Embryonic facial prominence (tissue), 1 donor: ENCODE data around the gene TRMT11.
"Not testable (repeated sequence)": the region's sequence is repeated elsewhere in the genome, so short reads cannot be mapped to it uniquely, and the experiment has no call there.

ENCODE experiments used
- DNase-seq: peaks from one replicate; pipeline ENCODE4 v3.0.0-alpha.2; 2016; ENCODE audit errors: extremely low spot score

The TRMT11 gene

GRCh38 chr6:125986301-125987025 lies at the start of gene TRMT11:
Gene TRMT11 (plus strand): TSS chr6:125986540. CDS start chr6:125986551, 11 bp downstream.
- peak; percentile 77 for DNase-seq

DNA sequence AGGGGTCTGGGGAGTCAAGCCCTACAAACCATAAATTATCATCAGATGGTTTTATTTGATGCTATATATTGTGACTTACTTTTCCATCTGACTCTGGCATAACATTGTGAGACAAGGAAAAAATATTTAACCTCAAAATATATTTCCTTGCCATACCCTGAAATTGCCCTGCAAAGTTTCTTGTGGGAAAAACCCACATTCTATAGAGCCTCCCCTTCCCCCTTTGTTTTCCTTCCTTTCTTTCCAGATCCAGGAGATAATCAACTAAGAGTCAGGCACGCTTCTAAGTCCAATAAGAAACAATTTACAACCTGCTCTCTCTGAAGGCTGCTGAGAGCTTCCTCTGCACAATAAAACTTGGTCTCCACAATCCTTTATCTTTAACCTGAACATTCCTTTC lies 47.3 kb upstream of the TRMT11 start:
- DNase-seq, result no peak

DNA sequence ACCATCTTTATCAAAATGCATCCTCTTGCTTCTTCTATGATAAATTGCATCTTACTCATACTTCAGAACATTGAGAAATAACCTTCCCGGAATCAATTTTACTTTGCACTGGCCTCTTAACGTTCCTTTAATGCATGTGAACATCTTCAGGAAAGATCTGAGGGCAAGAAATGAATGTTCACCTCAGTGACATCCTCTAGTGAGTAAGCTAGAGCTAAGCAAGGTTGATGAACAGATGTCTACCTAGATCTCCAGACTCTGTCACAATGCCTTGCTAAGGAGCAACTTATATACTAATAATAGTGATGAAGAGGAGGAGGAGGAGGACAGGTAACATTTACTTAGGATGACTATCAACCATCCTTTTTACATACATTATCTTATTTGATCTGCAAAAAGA lies 46.5 kb upstream of the TRMT11 start:
- no peak for DNase-seq

GRCh38 chr6:125940247-125941041 lies 45.9 kb upstream of the TRMT11 start:
- no peak for DNase-seq

- DNase-seq, result no peak
Observed at GRCh38 chr6:125942672-125943527, 43.4 kb upstream of the TRMT11 start.

- DNase-seq, result no peak
Observed at GRCh38 chr6:125943528-125944433, 42.6 kb upstream of the TRMT11 start.

GRCh38 chr6:125944434-125944816 lies 41.9 kb upstream of the TRMT11 start:
- DNase-seq, result no peak

GRCh38 chr6:125944896-125945295 lies 41.4 kb upstream of the TRMT11 start:
- DNase-seq, result no peak

GRCh38 chr6:125945378-125946141 lies 40.8 kb upstream of the TRMT11 start:
- DNase-seq, result no peak

DNA sequence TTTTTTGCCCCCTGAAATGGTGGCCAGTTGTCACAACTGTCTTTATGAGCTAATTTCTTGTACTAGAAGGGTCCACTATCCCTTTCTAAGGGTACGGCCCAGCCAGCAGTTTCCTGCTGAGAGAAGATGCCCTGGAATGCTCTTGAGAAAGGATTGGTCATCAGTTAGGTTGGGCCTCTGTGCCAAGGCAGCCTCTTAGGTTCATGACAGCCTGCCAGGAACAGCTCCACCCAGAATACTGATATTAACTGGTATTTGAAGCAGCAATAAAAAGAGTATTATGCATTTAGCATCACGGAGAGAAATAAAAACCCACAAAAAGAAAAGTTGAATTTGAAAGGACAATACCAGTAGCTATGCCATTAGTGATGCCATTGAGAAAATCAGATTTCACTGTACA lies 38.7 kb upstream of the TRMT11 start:
- no peak for DNase-seq

DNA sequence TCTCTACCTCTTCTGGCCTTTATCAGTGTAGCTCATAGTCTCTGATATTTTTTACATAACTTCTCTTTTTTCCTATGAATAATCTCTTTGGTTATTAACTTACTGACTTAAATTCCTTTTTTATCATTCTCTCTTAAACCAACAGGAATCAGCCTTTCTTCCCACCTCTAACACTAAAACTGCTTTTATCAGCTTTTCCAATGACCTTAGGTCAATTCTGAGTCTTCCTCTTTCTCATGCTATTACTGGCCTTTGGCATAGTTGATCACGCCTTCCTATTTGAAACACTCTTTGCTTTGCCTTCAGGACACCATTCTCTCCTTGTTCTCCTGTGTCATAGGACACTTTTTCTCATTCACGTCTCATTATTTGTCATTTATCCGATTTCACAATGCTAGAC lies 37.9 kb upstream of the TRMT11 start:
- DNase-seq, result no peak

GRCh38 chr6:125949069-125949468 lies 37.3 kb upstream of the TRMT11 start:
- DNase-seq, result no peak

DNA sequence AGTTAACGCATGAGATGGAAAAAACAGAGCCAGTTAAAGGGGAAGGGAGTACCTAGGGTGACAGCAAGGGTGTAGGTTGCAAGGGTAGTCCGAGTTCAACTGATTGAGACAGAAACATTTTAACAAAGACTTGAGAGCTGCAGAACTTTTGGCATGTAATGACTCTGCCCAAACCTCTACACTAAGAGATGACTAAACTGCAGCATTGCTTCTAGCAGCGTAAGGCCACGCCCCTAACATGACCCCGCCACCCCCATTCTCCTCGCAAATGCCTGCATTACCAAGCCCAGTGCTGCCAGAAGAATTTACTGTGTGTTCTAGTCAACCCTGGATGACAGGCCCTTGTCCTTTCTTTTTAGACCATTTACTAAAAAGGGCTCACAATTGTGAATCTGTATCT lies 36.0 kb upstream of the TRMT11 start:
- no peak for DNase-seq

- not testable (repeated sequence) for DNase-seq
Observed at GRCh38 chr6:125950716-125951115, 35.6 kb upstream of the TRMT11 start.

DNA sequence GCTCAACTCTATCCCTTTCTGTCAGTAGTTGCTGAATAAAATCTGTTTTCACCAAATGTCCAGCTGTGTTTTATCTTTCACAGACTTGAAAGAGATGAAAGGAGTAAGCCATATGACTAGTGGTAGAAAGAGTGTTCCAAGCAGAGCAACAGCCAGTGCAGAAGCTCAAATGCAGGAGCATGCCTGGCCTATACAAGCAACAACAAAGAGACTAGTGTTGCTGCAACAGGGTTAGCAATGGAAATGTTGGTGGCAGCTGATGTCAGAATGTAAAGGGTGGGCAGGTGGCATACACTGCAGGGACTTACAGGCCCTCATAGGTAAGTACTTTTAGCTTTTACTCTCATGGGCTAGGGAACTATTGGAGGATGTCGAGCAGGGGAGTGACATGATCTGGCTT lies 35.0 kb upstream of the TRMT11 start:
- no peak for DNase-seq

- DNase-seq, result no peak
Observed at GRCh38 chr6:125952764-125953501, 33.4 kb upstream of the TRMT11 start.

DNA sequence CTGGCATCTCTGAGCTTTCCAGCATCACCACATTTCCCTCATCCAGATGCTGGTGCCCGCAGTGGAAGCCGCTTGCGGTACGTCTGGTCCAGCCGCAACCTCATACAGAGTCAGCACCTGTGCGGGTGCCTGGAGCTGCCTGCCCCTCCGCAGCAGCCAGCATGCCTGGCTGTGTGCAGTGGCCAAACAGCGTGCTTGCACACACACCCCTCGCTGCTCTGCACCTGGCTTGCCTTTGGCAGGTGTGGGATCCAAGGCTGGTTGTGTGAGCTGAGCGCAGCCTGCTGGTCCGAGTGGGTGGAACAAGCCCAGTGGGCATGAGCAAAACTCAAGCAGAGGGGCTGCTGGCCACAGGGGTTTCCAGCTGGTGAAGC lies 32.9 kb upstream of the TRMT11 start:
- no peak for DNase-seq

DNA sequence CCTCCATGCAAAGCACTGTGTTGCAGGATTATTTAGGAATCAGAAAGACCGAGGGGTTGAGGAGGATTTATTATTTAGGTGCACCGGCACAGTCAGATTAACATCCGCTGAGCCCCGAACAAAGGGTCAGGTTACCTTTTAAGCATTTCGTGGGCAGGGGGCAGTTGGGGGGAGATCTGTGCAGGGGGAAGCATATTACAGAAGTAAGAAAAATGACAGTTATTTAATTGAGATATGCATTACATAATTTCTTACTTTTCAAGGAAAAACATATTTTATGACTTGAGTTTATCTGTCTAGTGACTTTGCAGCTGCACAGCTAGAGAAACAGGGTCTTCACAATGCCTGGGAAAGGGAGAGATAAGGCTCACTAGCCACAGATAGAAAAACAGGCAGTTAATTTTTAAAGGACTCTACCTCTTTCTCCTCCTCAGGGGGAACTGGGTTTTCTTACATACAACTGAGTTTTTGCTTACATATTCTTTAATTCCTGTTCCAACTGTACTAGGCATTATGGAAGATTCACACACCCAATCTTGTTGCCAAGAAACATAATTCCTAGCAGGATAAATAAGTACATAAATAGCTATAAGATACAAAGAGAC lies 31.5 kb upstream of the TRMT11 start:
- DNase-seq, result no peak

GRCh38 chr6:125955973-125956372 lies 30.4 kb upstream of the TRMT11 start:
- DNase-seq, result no peak
